ENCODE results near the gene KIFAP3.

DNA sequence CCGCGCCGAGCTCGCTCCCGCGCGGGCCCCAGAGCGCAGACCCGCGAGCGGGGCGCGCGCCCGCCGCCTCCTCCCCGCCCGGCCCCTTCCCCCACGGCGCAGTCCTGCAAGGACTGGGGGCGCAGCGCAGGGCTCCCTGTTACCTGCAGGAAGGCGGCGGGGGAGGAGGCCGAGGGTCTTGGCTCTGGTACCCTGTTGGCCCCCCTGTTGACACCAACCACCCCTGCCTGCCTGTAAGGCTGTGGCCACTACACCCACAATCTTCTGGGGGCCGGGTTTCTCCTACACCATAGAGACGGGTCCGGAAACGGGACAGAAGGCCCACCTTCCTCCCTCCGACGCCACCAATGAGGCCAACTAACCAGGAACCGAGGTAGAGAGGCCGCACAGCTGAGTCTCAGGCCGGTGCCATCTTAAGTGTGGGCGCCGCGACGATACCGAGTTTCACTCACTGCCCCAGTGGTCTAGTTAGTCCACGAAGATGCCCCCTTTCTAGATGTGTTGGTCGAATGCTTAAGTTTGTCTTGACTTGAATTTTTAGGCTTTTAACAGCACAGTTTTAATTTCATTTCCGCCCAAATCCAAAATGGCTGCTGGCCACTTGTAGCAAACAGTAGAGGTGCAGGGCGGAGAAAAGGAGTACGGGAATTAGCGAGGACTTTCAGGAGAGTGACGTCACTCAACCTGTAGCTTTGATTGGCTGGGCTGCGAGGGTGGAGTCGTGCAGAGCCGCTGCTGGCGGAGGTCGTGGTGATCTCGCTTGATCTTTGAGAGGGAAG lies 180.7 kb downstream of the KIFAP3 start, which contains the start of gene SCYL3:
- peak; percentile 72 for TF ChIP-seq POLR2AphosphoS5 (IDR thresholded peaks at IDR 0.05; ENCODE audit: borderline replicate concordance, low read depth, low read length)
- no peak for TF ChIP-seq EZH2 (IDR thresholded peaks at IDR 0.05)
- peak; percentile 78 for TF ChIP-seq FOXP2 (optimal IDR thresholded peaks at IDR 0.05; ENCODE audit: control extremely low read depth, extremely low read length, insufficient read depth)
